ENCODE measurements around the gene KEAP1. TPM values are rescaled to one million over a fixed set of nuclear protein-coding genes. Genes with fewer than 3 reads are reported as not detected.

KEAP1 gene
- total and polyA plus RNA-seq, 2 of the 13 experiments (the other 11 are each of a cell fraction or from before 2014, with no cell fraction given), result 56.7 to 72.9 TPM

DNA sequence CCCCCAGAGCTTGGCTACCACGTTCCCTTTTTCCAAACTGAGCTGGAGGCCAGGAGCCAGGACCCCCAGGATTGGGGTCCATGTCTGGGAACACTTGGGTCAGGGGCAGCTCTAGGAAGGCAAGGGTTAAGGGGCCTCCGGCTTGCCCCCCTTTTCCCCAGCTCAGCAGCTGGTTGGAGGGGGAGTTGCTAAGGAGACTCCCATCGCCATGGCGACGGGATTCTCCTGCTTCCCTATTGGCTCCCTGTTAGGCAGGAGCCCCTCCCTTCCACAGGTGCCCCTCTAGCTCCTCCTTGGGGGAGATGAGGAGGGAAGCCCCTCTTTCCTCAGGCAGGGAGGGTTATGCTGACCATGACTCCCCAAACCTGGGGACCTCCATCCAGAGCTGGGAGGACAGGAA lies 48.9 kb downstream of the KEAP1 start (continued):
- no peak for TF ChIP-seq HHEX (CRISPR knock-in tag; IDR thresholded peaks at IDR 0.05)
- no peak for TF ChIP-seq PHF21A (CRISPR knock-in tag; IDR thresholded peaks at IDR 0.05)
- TF ChIP-seq ZNF546 (CRISPR knock-in tag; conservative IDR thresholded peaks at IDR 0.05), result no peak
- TF ChIP-seq RFX3 (CRISPR knock-in tag; IDR thresholded peaks at IDR 0.05), result peak; percentile 48; the same call in 1 of the 2 replicates
- TF ChIP-seq GATAD1 (CRISPR knock-in tag; IDR thresholded peaks at IDR 0.05), result no peak
- no peak for TF ChIP-seq ZNF468 (CRISPR knock-in tag; IDR thresholded peaks at IDR 0.05)
- TF ChIP-seq NBN (conservative IDR thresholded peaks at IDR 0.05), result no peak
- peak; percentile 40; the same call in 1 of the 2 replicates for TF ChIP-seq RFX1 (IDR thresholded peaks at IDR 0.05)
- TF ChIP-seq SALL2 (CRISPR knock-in tag; IDR thresholded peaks at IDR 0.05), result no peak
- TF ChIP-seq YY1 (IDR thresholded peaks at IDR 0.05; ENCODE audit: insufficient read depth, insufficient replicate concordance, low read depth, low read length), result no peak
- TF ChIP-seq POGZ (CRISPR knock-in tag; IDR thresholded peaks at IDR 0.05), result no peak
- no peak for TF ChIP-seq ZFP36L2 (CRISPR knock-in tag; IDR thresholded peaks at IDR 0.05)
- TF ChIP-seq PAX8 (CRISPR knock-in tag; IDR thresholded peaks at IDR 0.05; ENCODE audit: borderline replicate concordance), result no peak
- no peak for TF ChIP-seq MED1 (CRISPR knock-in tag; IDR thresholded peaks at IDR 0.05)
- TF ChIP-seq, protein P1, sequence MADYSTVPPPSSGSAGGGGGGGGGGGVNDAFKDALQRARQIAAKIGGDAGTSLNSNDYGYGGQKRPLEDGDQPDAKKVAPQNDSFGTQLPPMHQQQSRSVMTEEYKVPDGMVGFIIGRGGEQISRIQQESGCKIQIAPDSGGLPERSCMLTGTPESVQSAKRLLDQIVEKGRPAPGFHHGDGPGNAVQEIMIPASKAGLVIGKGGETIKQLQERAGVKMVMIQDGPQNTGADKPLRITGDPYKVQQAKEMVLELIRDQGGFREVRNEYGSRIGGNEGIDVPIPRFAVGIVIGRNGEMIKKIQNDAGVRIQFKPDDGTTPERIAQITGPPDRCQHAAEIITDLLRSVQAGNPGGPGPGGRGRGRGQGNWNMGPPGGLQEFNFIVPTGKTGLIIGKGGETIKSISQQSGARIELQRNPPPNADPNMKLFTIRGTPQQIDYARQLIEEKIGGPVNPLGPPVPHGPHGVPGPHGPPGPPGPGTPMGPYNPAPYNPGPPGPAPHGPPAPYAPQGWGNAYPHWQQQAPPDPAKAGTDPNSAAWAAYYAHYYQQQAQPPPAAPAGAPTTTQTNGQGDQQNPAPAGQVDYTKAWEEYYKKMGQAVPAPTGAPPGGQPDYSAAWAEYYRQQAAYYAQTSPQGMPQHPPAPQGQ (CRISPR knock-in tag; IDR thresholded peaks at IDR 0.05; ENCODE audit: borderline replicate concordance), result no peak
- no peak for TF ChIP-seq SATB2 (CRISPR knock-in tag; IDR thresholded peaks at IDR 0.05)
- TF ChIP-seq, protein P2, sequence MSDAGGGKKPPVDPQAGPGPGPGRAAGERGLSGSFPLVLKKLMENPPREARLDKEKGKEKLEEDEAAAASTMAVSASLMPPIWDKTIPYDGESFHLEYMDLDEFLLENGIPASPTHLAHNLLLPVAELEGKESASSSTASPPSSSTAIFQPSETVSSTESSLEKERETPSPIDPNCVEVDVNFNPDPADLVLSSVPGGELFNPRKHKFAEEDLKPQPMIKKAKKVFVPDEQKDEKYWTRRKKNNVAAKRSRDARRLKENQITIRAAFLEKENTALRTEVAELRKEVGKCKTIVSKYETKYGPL (CRISPR knock-in tag; IDR thresholded peaks at IDR 0.05), result no peak
- TF ChIP-seq, protein P3, sequence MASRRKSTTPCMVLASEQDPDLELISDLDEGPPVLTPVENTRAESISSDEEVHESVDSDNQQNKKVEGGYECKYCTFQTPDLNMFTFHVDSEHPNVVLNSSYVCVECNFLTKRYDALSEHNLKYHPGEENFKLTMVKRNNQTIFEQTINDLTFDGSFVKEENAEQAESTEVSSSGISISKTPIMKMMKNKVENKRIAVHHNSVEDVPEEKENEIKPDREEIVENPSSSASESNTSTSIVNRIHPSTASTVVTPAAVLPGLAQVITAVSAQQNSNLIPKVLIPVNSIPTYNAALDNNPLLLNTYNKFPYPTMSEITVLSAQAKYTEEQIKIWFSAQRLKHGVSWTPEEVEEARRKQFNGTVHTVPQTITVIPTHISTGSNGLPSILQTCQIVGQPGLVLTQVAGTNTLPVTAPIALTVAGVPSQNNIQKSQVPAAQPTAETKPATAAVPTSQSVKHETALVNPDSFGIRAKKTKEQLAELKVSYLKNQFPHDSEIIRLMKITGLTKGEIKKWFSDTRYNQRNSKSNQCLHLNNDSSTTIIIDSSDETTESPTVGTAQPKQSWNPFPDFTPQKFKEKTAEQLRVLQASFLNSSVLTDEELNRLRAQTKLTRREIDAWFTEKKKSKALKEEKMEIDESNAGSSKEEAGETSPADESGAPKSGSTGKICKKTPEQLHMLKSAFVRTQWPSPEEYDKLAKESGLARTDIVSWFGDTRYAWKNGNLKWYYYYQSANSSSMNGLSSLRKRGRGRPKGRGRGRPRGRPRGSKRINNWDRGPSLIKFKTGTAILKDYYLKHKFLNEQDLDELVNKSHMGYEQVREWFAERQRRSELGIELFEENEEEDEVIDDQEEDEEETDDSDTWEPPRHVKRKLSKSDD (CRISPR knock-in tag; IDR thresholded peaks at IDR 0.05; ENCODE audit: low read depth), result no peak
- no peak for TF ChIP-seq TARDBP (CRISPR knock-in tag; IDR thresholded peaks at IDR 0.05)
- TF ChIP-seq, protein P4, sequence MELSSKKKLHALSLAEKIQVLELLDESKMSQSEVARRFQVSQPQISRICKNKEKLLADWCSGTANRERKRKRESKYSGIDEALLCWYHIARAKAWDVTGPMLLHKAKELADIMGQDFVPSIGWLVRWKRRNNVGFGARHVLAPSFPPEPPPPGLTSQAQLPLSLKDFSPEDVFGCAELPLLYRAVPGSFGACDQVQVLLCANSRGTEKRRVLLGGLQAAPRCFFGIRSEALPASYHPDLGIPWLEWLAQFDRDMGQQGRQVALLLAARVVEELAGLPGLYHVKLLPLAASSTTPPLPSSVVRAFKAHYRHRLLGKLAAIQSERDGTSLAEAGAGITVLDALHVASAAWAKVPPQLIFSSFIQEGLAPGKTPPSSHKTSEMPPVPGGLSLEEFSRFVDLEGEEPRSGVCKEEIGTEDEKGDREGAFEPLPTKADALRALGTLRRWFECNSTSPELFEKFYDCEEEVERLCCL (CRISPR knock-in tag; IDR thresholded peaks at IDR 0.05; ENCODE audit: borderline replicate concordance), result no peak
- TF ChIP-seq, protein P5, sequence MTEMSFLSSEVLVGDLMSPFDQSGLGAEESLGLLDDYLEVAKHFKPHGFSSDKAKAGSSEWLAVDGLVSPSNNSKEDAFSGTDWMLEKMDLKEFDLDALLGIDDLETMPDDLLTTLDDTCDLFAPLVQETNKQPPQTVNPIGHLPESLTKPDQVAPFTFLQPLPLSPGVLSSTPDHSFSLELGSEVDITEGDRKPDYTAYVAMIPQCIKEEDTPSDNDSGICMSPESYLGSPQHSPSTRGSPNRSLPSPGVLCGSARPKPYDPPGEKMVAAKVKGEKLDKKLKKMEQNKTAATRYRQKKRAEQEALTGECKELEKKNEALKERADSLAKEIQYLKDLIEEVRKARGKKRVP (CRISPR knock-in tag; IDR thresholded peaks at IDR 0.05), result no peak
- no peak for TF ChIP-seq AHR (CRISPR knock-in tag; IDR thresholded peaks at IDR 0.05)
- no peak for TF ChIP-seq IRF2 (CRISPR knock-in tag; IDR thresholded peaks at IDR 0.05)
- no peak for TF ChIP-seq ZNF761 (CRISPR knock-in tag; conservative IDR thresholded peaks at IDR 0.05)
- TF ChIP-seq SNRNP70 (IDR thresholded peaks at IDR 0.05; ENCODE audit: low read depth, low read length), result no peak
- 0 out of 2 replicates have a peak, but pooled peaks have one; percentile 14 for TF ChIP-seq NFYB (CRISPR knock-in tag; IDR thresholded peaks at IDR 0.05)
- no peak for TF ChIP-seq ZNF225 (CRISPR knock-in tag; IDR thresholded peaks at IDR 0.05)

Data from HepG2 (cell line).